Lung (tissue), 12 donors: ENCODE data around the gene ABHD14A. TPM values are rescaled to one million over a fixed set of nuclear protein-coding genes. Genes with fewer than 3 reads are reported as not detected.
A peak's percentile ranks its signal among the peaks of the same experiment; 100 is the strongest.

Source experiments
- ATAC-seq: fragments of 200-7000 bp; cut with Tn5 transposase; one replicate; pipeline ENCODE4 v1.9.1; 2020; ENCODE audit warnings: moderate number of reproducible peaks; ENCODE audit not compliant: insufficient read depth, low FRiP score
- DNase-seq, 3 donors: peaks; one replicate each; pipeline ENCODE4 v3.0.0-alpha.2; 2013 to 2017
- H3K27ac ChIP-seq, 2 donors: one replicate each; pipeline ENCODE4 v1.5.1; 2013; ENCODE audit warnings: mild to moderate bottlenecking in 2 of 2, moderate library complexity in 2 of 2, control low read depth in 1 of 2, inconsistent platforms in 1 of 2, low read depth in 1 of 2, low read length in 1 of 2
- H3K27me3 ChIP-seq, 3 donors: one replicate each; pipeline ENCODE4 v1.5.1; 2013; ENCODE audit warnings: low read length in 2 of 3; ENCODE audit not compliant: control insufficient read depth in 3 of 3, insufficient read depth in 3 of 3
- H3K36me3 ChIP-seq, 4 donors: one replicate each; pipeline ENCODE4 v1.5.1; 2013; ENCODE audit warnings: low read length in 4 of 4, mild to moderate bottlenecking in 1 of 4, moderate library complexity in 1 of 4; ENCODE audit not compliant: control insufficient read depth in 4 of 4, insufficient read depth in 4 of 4
- H3K4me1 ChIP-seq, 5 donors: one replicate each; pipeline ENCODE4 v1.5.1; 2013; ENCODE audit warnings: low read length in 5 of 5, mild to moderate bottlenecking in 2 of 5, moderate library complexity in 1 of 5; ENCODE audit not compliant: control insufficient read depth in 5 of 5, insufficient read depth in 5 of 5
- H3K4me3 ChIP-seq: one replicate; pipeline ENCODE4 v1.5.1; 2013; ENCODE audit warnings: mild to moderate bottlenecking, control low read depth, moderate library complexity
- H3K9ac ChIP-seq, 2 donors: one replicate each; pipeline ENCODE4 v1.5.1; 2013; ENCODE audit warnings: low read length in 2 of 2, control low read depth in 1 of 2; ENCODE audit not compliant: insufficient read depth in 1 of 2
- H3K9me3 ChIP-seq, 4 donors: one replicate each; pipeline ENCODE4 v1.5.1; 2013; ENCODE audit warnings: low read length in 3 of 4, mild to moderate bottlenecking in 1 of 4, moderate library complexity in 1 of 4; ENCODE audit not compliant: control insufficient read depth in 4 of 4, insufficient read depth in 3 of 4
- WGBS, 2 donors: extraction: QIAGEN DNeasy Blood & Tissue Kit; methylation state at CpG; one replicate each; pipeline ENCODE4 v1.1.7; 2013; 5-methylcytosine and 5-hydroxymethylcytosine counted together
- polyA plus RNA-seq, 2 donors: library from polyadenylated mRNA; stranded (reverse); fragments of 200-250 nt; gene quantifications; one replicate each; pipeline ENCODE4 v1.2.1, GENCODE V29; 2013
- total RNA-seq, 2 donors: library from RNA; depleted of rRNA in 1 of 2; stranded (reverse); fragments of >200 nt in 1 of 2; gene quantifications; one replicate each; pipeline ENCODE4 v1.2.1, GENCODE V29; 2014 to 2021
- TF ChIP-seq, protein P1 (sequence below): IDR thresholded peaks from 2 replicates; pipeline ENCODE4 v1.5.1; 2012; ENCODE audit warnings: mild to moderate bottlenecking; ENCODE audit errors: control extremely low read depth, extremely low read depth
- donor health status: control.
- donor health status: control.
- donor health status: Bipolar disorder and iron deficiency.
- donor health status: healthy.
- donor health status: DM: yes; HTN: yes; CAD: no.

The ABHD14A gene
- total and polyA plus RNA-seq, 4 donors = 7.2 to 62.8 (median 21.8) TPM

GRCh38 chr3:52013802-52014598 is 39.1 kb downstream of the ABHD14A start:
- H3K36me3 ChIP-seq = no peaks in the 10 kb centered on the region
- ATAC-seq (no peak), DNase-seq (no peak)
- TF ChIP-seq, protein P1, sequence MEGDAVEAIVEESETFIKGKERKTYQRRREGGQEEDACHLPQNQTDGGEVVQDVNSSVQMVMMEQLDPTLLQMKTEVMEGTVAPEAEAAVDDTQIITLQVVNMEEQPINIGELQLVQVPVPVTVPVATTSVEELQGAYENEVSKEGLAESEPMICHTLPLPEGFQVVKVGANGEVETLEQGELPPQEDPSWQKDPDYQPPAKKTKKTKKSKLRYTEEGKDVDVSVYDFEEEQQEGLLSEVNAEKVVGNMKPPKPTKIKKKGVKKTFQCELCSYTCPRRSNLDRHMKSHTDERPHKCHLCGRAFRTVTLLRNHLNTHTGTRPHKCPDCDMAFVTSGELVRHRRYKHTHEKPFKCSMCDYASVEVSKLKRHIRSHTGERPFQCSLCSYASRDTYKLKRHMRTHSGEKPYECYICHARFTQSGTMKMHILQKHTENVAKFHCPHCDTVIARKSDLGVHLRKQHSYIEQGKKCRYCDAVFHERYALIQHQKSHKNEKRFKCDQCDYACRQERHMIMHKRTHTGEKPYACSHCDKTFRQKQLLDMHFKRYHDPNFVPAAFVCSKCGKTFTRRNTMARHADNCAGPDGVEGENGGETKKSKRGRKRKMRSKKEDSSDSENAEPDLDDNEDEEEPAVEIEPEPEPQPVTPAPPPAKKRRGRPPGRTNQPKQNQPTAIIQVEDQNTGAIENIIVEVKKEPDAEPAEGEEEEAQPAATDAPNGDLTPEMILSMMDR = no peak
- H3K9ac ChIP-seq = no peak overlapping the region
- peaks cover 0 to 23% (median 0%) of the 10 kb centered on the region in 5 donors for H3K4me1 ChIP-seq
- no peak overlapping the region for H3K4me3 ChIP-seq
- H3K9me3 ChIP-seq = no peaks in the 10 kb centered on the region
- H3K27me3 ChIP-seq = no peaks in the 10 kb centered on the region
- 84 to 93% methylated on average over 6 of the region's 6 CpGs for WGBS, 2 donors
- peak overlapping the region in 1 of 2 donors; percentile 16 for H3K27ac ChIP-seq

DNA sequence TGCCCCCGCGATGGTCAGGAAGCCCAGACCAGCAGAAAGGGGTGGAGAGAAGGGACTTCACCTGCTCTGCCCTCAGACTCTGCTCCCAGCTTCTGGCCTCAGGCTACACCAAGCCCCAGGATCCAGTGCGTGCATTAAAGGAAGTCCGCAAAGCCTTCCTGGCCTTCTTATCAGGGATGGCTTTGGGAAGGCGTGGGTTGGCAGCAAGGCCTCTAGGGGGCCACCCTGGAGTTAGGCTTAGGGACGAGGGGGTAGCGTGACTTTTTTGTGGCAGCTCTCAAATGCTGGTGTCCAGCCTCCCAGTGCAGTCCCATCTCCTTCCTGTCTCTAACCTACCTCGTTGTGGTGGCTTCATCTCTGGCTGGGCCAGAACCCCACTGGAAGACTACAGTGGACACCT is 39.7 kb downstream of the ABHD14A start:
- WGBS, 2 donors = 76 to 82% methylated on average over 8 of the region's 8 CpGs
- Histone ChIP-seq H3K9me3 (no peaks in the 10 kb centered on the region), H3K27ac (no peak overlapping the region), H3K27me3 (no peaks in the 10 kb centered on the region), H3K4me3 (no peak overlapping the region), H3K4me1 (peaks cover 0 to 23% (median 0%) of the 10 kb centered on the region in 5 donors), H3K36me3 (no peaks in the 10 kb centered on the region), H3K9ac (no peak overlapping the region)
- TF ChIP-seq, protein P1 = no peak
- ATAC-seq (no peak), DNase-seq (no peak)

- DNase-seq (no peak), ATAC-seq (no peak)
- no peak overlapping the region for H3K4me3 ChIP-seq
- peaks cover 0 to 27% (median 5%) of the 10 kb centered on the region in 5 donors for H3K4me1 ChIP-seq
- H3K27ac ChIP-seq = no peak overlapping the region
- TF ChIP-seq, protein P1 = no peak
- WGBS, 2 donors = 83% methylated on average over 13 of the region's 13 CpGs
- H3K36me3 ChIP-seq = no peaks in the 10 kb centered on the region
- H3K9ac ChIP-seq = no peak overlapping the region
- H3K9me3 ChIP-seq = no peaks in the 10 kb centered on the region
- H3K27me3 ChIP-seq = no peaks in the 10 kb centered on the region
These were observed 40.8 kb downstream of the ABHD14A start for GRCh38 chr3:52015438-52016228.
